22Rv1 (cell line): ENCODE results near the gene TCTN1.

Experiments used
- H3K27ac ChIP-seq: fragments of 450-650 bp; 2 replicates; pipeline ENCODE4 v1.5.1; 2017
- ZFX ChIP-seq: fragments of 450-650 bp; IDR thresholded peaks from 2 replicates; pipeline ENCODE4 v1.6.1; 2017; ENCODE audit warnings: antibody characterized with exemption, borderline replicate concordance
- TF ChIP-seq, protein P1 (sequence below): fragments of 450-650 bp; IDR thresholded peaks from 2 replicates; pipeline ENCODE4 v1.5.1; 2017; ENCODE audit warnings: mild to moderate bottlenecking

TCTN1 gene

DNA sequence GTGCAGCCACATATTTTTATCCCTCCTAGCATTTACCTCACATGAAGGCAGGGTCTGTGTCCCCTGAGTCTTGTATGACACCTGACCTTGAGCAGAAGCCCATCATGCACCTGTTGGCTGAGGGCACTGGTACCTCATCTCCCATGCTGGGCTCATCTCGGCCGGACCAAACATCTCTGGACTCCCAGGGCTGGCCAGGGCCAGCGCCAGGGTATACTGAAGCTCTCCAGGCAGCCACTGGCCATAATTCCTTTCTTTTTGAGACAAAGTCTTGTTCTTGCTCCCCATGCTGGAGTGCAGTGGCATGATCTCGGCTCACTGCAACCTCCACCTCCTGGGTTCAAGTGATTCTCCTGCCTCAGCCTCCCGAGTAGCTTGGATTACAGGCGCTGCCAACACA is 53.0 kb downstream of the TCTN1 start:
- H3K27ac ChIP-seq, result no peak overlapping the region
- no peak for TF ChIP-seq ZFX
- TF ChIP-seq, protein P1, sequence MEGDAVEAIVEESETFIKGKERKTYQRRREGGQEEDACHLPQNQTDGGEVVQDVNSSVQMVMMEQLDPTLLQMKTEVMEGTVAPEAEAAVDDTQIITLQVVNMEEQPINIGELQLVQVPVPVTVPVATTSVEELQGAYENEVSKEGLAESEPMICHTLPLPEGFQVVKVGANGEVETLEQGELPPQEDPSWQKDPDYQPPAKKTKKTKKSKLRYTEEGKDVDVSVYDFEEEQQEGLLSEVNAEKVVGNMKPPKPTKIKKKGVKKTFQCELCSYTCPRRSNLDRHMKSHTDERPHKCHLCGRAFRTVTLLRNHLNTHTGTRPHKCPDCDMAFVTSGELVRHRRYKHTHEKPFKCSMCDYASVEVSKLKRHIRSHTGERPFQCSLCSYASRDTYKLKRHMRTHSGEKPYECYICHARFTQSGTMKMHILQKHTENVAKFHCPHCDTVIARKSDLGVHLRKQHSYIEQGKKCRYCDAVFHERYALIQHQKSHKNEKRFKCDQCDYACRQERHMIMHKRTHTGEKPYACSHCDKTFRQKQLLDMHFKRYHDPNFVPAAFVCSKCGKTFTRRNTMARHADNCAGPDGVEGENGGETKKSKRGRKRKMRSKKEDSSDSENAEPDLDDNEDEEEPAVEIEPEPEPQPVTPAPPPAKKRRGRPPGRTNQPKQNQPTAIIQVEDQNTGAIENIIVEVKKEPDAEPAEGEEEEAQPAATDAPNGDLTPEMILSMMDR, result no peak

DNA sequence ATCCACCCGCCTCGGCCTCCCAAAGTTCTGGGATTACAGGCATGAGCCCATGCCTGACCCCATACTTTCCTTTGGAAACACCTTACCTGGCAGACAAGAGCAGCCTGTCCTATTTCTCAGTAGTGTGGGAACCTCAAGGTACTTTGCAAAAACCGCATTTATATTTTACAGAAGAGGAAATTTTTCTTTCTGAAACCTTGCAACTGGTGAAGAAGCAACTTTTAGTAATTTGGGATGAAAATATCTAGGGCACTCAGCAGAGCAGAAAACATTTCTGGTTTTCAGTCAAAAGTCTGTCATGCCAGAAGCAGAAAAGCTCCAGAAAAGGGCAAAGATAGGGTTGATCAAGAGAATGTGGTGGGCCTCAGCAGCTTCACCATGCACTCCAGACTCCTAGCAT is 53.7 kb downstream of the TCTN1 start:
- TF ChIP-seq, protein P1, result no peak
- no peak for TF ChIP-seq ZFX
- H3K27ac ChIP-seq, result no peak overlapping the region

DNA sequence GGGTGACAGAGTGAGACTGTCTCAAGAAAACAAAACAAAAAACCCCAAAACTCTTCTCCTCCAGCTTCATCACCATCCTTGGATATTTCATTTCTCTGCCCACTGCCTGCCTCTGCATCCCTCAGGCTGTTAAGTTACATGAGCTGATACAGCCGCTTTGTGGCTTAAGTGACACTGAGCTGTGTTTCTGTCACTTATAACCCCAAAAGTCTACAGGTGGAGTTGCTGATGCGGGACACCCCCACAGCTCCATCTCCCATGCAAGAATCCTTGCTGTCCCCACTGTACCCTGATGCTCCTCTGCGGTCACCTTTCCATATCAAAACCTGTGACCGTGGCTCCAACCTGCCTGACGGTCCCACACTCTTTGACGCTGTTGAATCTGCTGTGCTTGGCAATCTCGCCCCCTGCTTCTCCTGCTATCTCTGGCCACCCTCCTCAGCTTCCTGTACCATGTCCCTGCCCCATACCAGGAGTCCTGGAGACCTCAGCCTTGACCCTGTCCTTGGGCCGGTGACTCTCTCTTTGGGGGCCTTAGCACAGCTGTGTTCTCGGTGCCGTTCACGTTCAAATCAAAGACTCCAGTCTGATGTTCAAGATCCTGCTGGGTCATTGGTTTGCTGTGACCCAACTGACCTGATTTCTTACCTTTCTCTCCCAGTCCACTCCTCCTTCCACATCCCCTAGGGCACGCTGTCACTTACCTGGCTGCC is 54.7 kb downstream of the TCTN1 start:
- no peak overlapping the region for H3K27ac ChIP-seq
- no peak for TF ChIP-seq ZFX
- TF ChIP-seq, protein P1, result no peak

DNA sequence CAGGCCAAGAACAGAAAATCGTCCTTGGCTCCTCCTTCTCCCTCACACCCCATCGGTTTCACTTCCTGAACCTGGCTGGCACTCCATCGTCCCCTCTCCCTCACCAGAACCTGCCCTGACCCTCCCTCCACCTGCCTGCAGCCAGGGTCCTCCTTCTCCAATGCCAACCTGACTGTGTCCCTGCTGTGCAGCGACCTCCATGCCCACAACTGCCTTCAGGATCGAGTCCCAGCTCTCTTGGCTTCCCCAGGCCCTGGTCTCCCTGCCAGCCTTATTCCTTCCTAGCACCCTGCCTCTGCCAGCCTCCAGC is 55.2 kb downstream of the TCTN1 start:
- H3K27ac ChIP-seq, result no peak overlapping the region
- TF ChIP-seq ZFX, result no peak
- TF ChIP-seq, protein P1, result no peak

DNA sequence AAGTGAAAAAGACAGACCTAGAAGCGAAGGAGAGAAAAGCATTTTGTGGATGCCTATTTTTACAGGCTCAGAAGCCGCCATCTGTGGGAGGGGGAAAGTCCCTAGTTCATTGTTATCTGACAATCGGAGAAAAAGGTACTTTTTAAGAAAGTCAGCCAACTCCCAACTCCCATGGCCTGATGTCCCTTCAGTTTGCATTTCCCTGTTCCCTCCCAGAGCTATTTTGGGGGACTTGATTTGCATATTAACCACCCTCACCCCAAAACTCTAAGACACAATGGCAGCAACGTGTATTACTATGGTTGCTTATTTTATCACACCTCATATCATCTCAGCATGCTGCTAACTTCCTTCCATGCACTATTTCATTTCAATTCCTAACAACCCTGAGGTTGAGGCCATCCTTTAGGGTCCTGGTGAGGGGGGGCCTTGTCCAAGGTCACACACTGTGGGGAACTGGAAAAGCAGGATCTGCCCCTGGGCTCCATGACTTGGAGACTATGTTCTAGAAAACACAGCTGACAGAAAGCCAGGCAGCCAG is 56.3 kb downstream of the TCTN1 start:
- H3K27ac ChIP-seq, result no peak overlapping the region

DNA sequence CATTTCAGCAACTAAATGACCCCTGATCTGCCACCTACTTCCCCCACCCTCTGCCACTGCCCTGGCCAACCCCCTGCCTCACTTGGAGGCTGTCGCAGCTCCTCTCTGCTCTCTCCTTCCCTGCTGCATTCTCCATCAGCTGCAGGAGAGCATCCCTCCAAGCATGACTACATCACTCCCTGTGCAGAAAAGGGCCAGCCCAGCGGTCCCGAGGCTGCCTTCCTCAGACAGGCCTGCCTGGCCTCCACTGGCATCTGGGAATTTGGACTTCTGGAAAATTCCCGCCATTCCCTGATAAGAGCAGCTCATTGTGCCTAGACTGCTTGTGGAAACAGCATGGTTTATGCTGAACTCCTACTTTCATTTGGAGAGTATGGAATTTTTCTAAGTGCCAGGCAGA is 62.2 kb downstream of the TCTN1 start:
- TF ChIP-seq, protein P1, result no peak
- TF ChIP-seq ZFX, result no peak
- H3K27ac ChIP-seq, result no peak overlapping the region

More for the DNA sequence above, 56.3 kb downstream of the TCTN1 start:
- TF ChIP-seq, protein P1, result no peak
- TF ChIP-seq ZFX, result no peak

DNA sequence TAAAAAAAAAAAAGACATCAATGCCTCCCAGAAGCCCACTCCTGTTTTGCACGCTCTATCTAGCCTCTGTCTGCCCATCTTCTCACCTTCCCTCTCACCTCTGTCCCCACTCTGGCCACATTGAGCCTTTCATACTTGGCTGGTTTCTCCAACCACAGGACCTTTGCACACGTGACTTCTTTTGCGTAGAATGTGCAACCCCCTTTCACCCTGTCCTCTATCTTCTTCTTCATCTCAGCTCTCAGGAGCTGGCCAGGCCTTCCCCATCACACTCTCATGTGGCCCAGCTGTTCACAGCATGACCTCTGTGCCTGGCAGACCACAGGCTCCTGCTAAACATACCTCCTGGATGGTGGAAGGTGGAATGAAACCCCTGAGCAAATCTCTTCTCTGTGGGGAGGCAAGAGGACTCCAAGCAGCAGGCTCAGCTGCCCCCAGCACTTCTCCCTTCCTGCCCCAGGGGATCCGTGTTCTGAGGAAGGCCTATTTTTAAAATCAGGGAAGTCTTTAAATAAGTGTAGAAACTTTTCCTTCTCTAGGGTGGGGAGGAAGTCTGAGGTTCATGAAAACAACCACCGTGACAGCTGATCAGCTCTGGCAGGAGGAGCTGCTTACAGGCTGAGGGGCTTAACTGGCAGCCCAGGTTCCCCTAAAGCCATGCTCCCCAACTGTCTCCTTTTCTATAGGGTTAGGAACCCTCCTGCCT is 63.4 kb downstream of the TCTN1 start:
- TF ChIP-seq ZFX, result no peak
- TF ChIP-seq, protein P1, result no peak
- H3K27ac ChIP-seq, result no peak overlapping the region
